NCI-H1105 (cell line): ENCODE data around the gene WDHD1.
"Not testable (repeated sequence)": the region's sequence is repeated elsewhere in the genome, so short reads cannot be mapped to it uniquely, and the experiment has no call there.

Source experiments
- DNase-seq: peaks from one replicate; lab custom pipeline; 2025; lab: John Stamatoyannopoulos, UW

WDHD1 gene

GRCh38 chr14:55026793-55027561 lies at the start of gene WDHD1, which contains the start of gene SOCS4:
Gene WDHD1 (minus strand): TSS chr14:55027099. CDS start chr14:55026787, 312 bp downstream.
Gene SOCS4 (plus strand): TSS chr14:55027236. CDS start chr14:55043042, 15,806 bp downstream.
- peak; percentile 94 for DNase-seq

GRCh38 chr14:55075628-55076175 lies 48.8 kb upstream of the WDHD1 start:
- DNase-seq, result no peak

GRCh38 chr14:55074662-55075061 lies 47.8 kb upstream of the WDHD1 start:
- DNase-seq, result no peak

- no peak for DNase-seq
Measured at GRCh38 chr14:55073856-55074255, 47.0 kb upstream of the WDHD1 start.

- DNase-seq, result no peak
Measured at GRCh38 chr14:55071870-55072640, 45.2 kb upstream of the WDHD1 start.

- DNase-seq, result no peak
Measured at GRCh38 chr14:55070981-55071411, 44.1 kb upstream of the WDHD1 start.

- DNase-seq, result no peak
Measured at GRCh38 chr14:55066223-55066622, 39.3 kb upstream of the WDHD1 start.

- DNase-seq, result no peak
Measured at GRCh38 chr14:55065411-55065810, 38.5 kb upstream of the WDHD1 start.

GRCh38 chr14:55064896-55065295 lies 38.0 kb upstream of the WDHD1 start:
- DNase-seq, result not testable (repeated sequence)

GRCh38 chr14:55062517-55063351 lies 35.8 kb upstream of the WDHD1 start:
- DNase-seq, result no peak

GRCh38 chr14:55059333-55059732 lies 32.4 kb upstream of the WDHD1 start:
- DNase-seq, result no peak

- DNase-seq, result no peak
Measured at GRCh38 chr14:55057919-55058318, 31.0 kb upstream of the WDHD1 start.

GRCh38 chr14:55054098-55054497 lies 27.2 kb upstream of the WDHD1 start:
- no peak for DNase-seq

- no peak for DNase-seq
Measured at GRCh38 chr14:55053500-55053899, 26.6 kb upstream of the WDHD1 start.

- no peak for DNase-seq
Measured at GRCh38 chr14:55053018-55053417, 26.1 kb upstream of the WDHD1 start.

- DNase-seq, result no peak
Measured at GRCh38 chr14:55052269-55052930, 25.5 kb upstream of the WDHD1 start.

- DNase-seq, result peak; percentile 89
Measured at GRCh38 chr14:55051423-55052268, 24.7 kb upstream of the WDHD1 start, which contains the start of gene MAPK1IP1L. Gene MAPK1IP1L (plus strand): TSS chr14:55051647. CDS start chr14:55061684, 10,037 bp downstream.

GRCh38 chr14:55051165-55051422 lies 24.2 kb upstream of the WDHD1 start:
- no peak for DNase-seq

- DNase-seq, result no peak
Measured at GRCh38 chr14:55048900-55049436, 22.1 kb upstream of the WDHD1 start.
